ENCODE data around the gene YPEL5.
A peak's percentile ranks its signal among the peaks of the same experiment; 100 is the strongest.
"Not testable (repeated sequence)": the region's sequence is repeated elsewhere in the genome, so short reads cannot be mapped to it uniquely, and the experiment has no call there.

The YPEL5 gene

DNA sequence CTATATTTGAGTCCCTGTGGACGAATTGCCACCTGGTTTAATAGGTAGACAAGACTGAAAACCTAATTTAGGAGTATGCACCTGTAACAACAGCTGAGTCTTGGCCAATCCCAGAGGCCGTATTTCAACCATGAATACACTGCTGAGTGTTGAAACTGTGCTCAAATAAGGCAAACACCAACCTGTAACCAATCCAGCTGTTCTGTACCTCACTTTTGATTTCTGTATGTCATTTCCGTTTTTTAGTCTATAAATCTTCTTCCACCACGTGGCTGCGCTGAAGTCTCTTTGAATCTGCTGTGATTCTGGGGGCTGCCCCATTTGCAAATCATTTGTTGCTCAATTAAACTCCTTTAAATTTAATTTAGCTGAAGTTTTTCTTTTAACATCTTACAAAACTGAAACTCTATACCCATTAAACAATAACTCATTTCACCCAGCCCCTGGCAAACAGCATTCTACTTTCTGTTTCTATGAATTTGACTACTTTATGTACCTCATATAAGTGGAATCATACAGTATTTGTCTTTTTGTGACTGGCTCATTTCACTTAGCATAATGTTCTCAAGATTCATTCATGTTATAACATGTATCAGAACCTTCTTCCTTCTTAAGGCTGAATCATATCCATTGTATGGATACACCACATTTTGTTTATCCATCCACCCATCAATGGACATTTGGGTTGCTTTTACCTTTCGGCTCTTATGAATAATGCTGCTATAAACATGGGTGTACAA lies 7.5 kb upstream of the YPEL5 start:
- no peak for DNase-seq

DNA sequence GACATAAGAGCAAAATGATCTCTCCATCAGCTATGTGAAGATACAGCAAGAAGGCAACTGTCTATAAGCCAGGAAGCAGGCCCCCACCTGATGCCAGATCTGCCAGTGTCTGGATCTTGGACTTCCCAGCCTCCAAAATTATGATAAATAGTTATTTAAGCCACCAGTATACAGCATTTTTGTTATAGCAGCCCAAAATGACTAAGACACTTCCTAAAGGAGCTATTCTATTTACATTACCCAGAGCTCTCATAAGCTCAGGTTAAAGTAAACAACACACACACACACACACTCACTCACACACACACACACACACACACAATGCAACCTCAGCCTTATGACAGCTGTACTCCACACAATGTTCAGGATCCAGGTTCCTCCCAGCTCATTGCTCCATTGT lies 5.7 kb upstream of the YPEL5 start:
- no peak for DNase-seq

DNA sequence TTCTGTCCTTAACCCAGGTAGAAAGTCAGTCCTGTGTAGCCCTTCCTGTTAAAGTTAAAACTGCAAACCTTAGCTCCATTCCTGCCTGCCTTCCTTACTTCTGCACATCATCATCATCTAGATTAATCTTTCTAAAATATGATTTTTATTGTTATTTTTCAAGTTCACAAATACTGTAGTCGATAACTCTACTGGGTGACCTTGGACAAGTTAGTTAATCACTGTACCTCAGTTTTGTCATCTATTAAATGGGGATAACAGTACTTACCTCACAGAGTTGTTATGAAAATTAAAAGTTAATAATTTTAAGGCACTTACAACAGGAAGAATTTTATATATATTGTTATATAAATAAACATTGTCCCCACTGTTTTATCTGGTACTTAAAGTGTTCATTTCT lies 2.5 kb upstream of the YPEL5 start:
- DNase-seq: no peak

DNA sequence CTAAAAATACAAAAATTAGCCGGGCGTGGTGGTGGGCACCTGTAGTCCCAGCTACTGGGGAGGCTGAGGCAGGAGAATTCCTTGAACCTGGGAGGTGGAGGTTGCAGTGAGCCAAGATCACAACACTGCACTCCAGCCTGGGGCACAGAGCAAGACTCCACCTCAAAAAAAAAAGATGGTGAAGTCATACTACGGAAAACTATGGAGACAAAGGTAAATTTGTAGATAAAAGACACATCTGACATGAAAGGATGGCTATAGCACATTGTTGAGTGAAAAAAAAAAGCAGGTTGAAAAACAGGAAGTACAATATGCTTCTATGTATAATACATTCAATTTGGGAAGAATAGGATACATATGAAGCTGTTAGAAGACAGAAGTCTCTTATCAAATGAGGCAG lies 1.9 kb upstream of the YPEL5 start:
- DNase-seq: not testable (repeated sequence)

DNA sequence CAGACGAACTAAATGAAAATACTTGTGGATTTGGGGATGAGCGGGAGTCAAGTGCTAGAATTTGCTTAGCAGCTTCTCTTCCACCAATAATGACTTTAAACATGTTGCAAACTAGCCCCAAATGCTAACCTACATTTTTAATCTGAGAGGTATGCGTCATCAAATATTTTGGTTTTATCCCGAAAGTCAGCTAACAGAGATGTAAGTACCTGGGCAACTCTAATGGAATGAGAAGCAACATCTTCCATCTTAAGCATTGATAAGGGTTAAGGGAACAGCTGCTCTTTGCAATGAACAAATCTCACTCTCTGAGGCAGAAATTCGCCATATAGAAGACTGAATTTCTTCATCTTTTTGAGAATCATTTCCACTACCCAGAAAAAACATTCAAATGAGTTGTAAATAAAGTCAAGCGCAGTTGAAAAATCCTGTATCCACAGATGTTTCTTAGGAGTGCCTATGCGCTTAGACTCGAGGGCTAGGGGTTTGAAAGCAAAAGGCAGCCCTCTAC lies 926 bp upstream of the YPEL5 start:
- peak; percentile 5 for DNase-seq

DNA sequence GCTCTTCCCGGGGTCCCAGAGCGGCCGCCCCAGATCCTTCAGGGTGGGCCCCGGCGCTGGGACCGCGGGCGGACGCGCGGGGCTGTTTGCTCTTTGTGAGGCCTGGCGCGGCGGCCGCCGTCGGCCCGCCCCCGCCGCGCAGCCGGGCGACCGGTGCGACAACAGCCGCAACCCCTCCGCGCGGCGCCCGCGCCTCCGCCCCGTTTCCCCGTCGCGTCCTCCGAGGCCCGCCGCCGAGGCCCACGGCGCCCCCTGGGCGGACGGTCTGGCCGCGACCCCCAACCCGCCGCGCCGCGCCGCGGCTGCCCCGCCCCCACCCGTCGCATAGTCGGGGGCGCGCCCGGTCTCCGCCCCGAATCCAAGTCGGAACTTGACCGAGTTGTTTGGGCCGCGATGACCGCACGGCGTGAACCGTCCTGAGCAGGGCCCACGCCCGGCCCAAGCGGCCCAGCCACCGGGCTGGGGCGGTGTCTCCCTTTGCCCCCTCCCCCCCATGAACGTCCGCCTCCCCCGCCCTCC lies 448 bp downstream of the YPEL5 start:
- peak; percentile 5 for DNase-seq

DNA sequence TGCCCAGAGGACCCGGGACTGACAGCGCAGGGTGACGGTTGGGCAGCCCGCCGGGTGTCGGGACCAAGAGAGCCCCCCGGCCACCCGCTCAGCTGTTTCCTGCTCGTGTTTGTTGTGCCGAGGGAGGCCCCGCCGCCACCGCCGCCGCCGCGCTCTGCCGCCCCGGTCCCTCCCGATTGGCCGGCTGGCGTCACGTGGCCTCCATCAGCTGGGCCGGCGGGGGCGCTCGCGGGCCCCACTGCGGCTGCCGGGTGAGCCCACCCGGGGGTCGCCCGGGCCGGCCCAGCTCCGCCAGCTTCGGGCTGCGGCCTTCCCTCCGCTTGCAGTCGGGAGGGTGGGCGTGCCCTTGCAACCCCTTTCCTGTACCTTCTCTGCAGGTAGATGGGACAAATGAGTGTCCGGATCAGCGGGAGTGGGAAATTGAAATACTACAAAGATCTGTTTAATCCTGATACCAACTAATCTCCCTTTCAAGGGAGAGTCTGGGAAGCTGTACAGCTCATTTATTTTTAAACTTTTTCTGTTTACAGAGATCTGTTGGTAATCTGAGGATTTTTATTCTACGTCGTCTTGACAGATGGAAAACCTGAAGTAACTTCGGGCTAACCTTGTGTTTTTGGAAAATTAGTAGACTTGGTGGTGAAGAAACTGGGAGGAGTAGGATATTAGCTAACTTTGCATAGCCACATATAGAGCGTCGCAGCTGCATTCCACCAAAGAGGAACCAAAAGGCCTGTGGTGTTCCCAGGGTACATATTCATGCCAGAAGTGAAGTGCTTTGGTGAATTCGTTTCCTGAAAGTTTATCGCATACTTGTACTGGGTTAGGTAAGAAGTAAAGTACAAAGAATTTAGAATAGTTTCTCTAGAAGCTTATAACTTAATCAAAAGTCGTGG lies 1.2 kb downstream of the YPEL5 start:
- DNase-seq: peak; percentile 30

DNA sequence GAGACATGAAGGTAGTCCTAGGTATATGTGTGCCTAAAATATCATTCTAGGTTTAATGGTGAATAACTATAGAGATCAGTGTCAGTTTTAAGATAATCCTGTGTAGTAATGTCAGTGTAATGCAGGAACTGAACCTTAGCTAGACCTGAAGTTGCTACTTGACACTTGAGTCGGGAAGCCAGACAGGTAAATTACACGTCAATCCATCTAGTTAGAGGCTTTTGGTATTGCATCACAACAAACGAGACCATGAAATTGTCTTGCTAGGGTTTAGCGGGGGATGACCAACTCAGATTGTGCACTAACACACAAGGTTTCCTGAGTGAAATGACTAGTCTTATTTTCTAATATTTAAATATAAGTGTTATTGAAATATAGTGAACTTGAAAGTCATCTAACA lies 2.0 kb downstream of the YPEL5 start:
- no peak for DNase-seq

DNA sequence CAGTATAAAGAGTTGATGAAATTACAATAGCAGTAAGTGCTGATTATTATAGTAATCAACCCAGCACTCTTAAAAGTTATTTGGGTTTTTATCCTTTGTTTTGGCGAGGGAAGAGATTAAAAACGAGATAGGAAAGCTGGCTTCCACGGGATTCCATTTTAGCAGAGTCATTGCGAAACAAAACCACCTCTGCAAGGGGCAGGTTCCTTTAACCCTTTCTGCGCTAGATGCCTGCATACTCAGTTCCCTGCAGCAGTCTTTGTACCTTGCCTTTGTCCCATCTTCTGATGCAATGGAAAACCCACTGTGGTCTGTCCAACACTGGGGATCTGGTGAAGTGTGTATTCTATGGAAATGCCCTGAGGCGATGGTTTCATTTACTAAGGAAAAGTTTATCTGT lies 2.7 kb downstream of the YPEL5 start:
- no peak for DNase-seq

DNA sequence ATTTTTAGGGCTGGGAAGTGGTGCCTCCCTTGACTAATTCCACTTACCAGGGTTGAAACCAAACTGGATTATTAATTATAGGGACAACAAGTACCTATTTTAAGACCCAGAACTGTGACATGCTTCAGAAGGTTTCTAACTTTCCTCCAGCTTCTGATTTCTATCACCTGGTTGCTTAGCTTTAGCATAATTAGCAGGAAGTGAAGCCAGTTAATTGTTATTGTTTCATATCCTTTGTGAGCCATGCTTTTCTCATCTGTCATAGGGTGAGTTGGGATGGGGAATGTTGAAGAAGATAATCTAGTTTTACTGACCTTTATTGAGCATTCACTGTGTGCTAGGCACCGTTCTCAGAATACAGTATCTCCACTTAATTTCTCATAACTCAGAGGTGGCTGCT lies 3.2 kb downstream of the YPEL5 start:
- no peak for DNase-seq

DNA sequence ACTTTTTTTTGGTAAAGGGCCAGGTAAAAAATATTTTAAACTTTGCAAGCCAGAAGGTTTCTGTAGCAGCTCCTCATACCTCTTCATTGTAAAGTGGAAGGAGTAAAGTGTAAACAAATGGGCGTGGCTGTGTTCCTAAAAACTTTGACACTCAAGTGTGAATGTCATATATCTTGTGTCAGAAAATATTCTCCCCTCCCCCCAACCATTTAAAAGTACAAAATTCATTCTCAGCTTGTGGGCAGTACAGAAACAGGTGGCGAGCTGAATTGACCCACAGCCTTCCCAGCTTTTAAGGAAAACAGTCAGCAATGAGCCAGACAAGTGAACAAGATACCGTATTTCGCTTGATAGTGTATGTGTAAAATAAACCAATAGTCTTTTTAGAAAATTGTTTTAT lies 4.0 kb downstream of the YPEL5 start:
- DNase-seq: no peak

DNA sequence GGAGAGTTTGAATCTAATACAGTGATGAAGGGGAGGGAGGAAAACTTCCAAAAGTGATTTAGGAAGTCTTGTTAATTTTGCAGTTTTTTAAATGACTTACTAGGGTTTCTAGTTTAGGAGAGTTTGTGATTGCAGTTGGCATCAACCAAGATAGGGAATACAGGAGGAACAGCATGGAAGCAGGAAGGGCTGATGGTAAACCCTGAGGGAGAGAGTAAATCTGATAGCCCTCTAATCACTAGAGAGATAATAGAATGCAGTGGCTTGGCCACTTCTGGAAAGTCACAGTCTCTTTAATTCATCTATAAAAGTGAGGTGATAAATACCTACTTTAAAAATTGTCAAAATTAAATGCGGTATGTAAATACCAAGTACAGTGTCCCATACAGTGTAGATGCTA lies 5.6 kb downstream of the YPEL5 start:
- no peak for DNase-seq

DNA sequence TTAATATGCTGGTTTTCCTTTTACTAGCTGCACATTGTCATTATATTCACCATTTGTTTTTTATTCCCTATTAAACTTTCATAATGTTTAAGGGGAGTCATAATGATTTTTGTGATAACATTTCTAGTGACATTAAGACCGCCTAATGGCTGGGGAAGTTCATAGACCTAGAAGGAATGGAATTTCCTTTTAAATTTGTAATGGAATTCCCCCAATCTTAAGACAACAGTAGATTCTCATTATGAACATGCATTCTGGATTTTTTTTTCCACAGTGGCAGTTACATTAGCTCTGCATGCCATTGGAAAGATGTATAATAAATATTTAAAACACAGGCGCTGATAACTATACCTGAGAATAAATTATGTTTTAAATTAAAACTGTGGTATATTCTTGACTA lies 8.4 kb downstream of the YPEL5 start:
- no peak for DNase-seq

DNA sequence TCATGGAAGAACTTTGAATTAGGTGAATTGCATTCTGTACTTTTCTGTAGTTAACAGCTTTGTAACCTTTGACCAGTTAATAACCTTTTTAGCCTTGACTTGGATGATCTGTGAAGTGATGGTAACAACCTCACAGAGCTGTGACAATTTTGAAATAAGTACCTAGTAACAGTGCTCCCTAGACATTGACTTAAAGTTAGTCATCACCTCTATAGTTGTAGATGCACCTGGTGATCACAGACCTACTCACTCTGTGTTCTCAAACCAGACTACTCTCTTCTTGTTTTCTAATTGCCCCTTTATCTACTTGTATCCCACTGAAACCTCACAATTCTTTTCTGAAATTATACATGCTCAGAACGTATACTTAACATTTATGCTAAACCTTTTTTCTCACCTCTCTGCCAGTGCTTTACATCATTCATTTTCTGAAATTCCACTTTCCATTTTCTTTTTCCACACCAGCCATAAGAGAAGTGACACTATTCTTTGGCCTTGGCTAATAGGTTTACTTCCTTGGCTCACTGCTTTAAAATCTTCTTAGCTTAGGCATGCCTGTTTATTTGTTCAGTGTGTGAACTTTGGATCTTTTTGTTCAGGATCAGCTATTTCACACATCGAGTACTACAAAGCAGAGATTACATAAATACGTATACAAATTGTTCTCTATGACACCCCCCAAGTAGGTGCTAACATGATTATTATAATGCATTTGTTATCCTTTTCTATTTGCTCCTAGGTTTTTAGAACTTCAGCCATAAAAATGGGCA lies 9.3 kb downstream of the YPEL5 start:
- no peak for DNase-seq

DNA sequence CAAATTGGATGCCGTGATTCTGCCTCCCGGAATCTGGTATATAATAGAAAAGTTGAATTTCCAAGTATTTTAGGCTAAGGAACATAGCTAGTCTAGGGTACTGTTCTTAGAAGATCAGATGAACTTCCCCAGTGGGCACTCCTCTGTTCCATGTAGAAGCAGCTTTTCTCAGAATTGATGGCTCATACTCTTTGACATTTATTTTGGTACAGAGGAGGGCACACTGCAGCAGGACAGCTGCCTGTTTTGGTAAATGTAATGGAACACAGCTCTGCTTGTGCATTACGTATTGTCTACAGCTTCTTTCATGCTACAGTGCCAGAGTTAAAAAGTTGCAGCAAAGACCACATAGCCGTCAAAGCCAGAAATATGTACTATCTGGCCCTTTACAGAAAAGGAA lies 10.8 kb downstream of the YPEL5 start:
- no peak for DNase-seq

DNA sequence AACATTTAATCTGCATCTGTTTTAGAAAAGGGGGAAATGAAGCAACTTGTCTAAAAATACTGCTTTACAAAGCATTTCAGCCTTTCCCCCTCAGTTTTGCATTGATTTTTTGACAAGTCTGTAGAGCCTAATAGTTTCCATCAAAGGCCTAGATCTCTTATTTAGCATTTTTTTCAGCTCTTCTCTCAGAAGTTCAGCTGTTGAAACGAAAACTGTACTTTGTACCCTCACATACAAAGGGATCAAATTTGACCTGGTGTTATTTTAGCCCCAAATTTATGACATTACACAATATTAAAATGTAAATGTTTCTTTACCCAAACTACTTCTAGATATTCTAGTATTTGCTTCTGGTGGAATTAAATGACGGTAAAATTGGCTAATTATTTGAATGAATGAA lies 13.0 kb downstream of the YPEL5 start:
- no peak for DNase-seq

DNA sequence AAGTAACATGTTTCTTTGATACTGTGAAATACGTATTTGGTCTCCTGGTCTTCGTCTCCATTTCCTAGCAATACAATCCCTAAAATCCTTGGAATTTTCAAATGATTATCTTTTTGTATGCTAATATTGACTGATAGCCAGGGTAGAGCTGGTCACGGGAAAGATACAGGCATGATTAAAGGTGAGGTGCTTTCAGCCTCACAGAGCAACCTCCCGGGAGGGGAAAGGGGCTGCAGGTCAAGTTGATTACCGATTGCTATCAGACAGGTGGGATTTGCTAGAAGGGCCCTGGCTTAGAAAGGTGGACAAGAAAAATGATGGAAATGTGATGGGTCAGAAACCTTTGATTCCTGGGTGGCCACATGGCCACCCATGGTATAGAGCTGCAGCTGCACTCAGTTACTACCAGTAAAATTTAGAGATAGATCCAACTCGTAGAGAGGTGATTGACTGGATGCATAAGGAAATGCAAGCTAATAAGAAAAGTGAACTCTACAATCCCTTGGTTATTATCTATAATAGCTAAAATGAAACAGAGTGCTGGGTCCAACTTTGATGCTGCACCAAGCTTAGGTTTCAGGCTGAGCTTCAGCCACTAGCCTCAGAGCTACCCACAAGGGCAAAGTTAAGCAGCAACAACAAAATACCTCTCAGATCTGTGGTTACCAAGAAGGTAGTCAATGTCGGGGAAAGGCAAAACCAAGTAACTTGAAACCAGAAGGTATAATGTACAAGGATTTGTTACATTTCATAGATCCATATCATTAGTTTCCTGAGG lies 15.3 kb downstream of the YPEL5 start:
- DNase-seq: no peak

DNA sequence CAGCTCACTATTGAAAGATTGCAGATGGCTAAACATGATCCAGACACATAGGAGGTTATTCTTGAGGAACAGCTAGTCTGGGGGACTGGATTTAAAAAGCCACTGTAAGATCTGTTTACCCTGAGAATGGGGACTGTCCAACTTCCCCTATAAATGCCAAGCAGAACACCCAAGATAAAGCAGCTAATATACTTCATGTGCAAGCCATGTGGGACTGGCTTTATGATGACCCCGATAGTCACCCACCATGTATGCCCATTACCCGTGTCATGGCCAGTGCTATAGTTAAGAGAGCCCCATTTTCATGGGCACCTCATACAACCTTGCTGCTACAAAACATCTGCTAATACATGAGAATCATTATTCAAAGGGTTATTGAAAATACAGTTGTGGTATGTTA lies 16.0 kb downstream of the YPEL5 start:
- DNase-seq: no peak

DNA sequence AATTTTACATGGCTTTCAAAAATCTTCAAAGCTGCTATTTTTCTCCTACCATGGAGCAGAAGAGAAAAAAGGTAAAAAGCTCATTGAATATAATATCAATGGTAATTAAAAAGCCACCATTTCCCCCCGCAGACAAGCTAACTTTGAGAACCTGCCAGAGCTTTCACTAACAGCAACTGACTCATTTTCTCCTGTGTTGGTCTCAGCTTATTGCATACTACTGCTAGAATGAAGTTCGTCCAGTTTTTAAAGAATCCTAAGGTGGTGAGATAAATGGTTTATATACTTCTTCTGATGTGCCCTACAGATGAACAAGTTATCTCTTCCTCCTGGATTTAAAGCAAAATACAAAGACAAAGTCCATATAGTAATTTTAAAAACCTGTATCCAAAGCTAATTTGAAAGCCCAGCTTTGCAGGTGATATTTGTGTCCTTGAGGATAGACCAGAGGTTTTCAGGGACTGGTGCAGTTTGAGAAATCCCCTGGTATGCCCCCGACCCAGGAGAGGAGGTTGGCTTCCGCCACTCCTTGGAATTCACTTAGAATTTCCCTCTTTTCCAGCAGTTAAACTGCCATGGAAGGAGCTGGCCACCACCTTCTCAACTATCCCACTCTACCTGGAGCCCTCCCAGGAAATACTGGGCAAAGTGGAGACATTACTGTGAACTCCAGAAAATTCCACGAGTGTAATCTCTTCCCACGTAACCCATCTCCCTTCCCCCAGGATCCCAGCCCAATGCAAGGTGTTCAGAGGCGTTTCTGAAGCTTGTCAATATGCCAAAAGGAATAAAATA lies 17.5 kb downstream of the YPEL5 start:
- no peak for DNase-seq

DNA sequence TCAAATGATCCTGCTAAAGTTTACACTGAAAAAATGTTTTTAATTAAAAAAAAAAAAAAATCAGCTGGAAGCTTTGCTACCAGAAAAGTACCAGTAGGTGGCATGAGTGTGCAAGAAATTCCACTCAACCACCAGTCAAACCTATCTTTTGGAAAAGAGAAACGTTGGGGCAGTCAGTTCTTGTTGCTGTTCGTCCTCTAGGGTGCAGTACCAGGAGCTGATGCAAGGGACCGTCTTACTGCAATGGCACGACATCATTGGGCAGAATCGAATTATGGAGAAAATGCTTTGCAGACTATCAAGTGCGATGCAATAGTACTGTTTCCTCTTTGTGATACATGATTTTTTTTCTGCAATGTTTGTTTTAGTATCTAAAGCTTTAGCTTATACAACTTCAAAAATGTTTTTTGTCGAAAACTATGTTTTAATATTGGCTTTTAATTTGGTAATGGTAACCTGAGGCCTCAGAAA lies 18.3 kb downstream of the YPEL5 start:
- DNase-seq: peak; percentile 64

DNA sequence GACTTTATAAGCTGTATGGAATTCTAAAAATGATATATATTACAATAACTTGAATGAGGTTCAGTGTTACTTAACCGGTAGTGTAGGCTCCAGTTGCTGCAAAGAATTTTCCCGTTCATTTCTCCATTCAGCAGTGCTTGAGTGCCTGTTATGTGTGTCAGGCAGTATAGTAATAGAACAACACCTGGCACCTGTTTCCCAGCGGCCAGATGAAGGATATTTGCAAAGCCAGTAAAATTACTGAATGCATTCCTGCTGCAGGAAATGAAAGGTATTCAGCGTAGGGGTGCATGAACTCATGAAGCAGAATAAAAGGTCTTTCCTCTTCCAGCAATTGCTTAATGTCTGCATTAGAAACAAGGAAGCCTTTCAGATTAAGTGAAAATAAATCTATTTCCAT lies 18.8 kb downstream of the YPEL5 start:
- DNase-seq: no peak

Data from NCI-H226 (cell line).